OCI-LY1 (cell line): ENCODE data around the gene ACOD1.

Experiments
- EZH2 ChIP-seq: fragments of 200-600 bp; sonication (generic), shearing (Covaris generic); IDR thresholded peaks from 2 replicates; pipeline ENCODE4 v1.8.0; 2017; ENCODE audit warnings: borderline replicate concordance, mixed run types, mild to moderate bottlenecking, antibody characterized with exemption, low read length, moderate library complexity, mixed read lengths
- TF ChIP-seq, protein P1 (sequence below): fragments of 200-600 bp; sonication (generic), shearing (Covaris generic); IDR thresholded peaks from 2 replicates; pipeline ENCODE4 v1.5.1; 2017; ENCODE audit warnings: mild to moderate bottlenecking, antibody characterized with exemption, low read length, moderate library complexity, mixed read lengths

DNA sequence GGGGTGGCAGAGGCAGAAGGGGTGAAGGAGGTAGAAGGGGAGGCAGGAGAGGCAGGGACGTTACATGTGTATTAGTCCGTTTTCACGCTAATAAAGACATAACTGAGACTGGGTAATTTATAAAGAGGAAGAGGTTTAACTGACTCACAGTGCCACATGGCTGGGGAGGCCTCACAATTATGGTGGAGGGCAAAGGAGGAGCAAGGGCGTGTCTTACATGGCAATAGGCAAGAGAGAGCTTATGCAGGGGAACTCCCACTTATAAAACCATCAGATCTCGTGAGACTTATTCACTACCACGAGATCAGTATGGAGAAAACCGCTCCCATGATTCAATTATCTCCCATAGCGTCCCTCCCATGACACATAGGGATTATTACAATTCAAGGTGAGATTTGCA is 19.0 kb upstream of the ACOD1 start:
- TF ChIP-seq, protein P1, sequence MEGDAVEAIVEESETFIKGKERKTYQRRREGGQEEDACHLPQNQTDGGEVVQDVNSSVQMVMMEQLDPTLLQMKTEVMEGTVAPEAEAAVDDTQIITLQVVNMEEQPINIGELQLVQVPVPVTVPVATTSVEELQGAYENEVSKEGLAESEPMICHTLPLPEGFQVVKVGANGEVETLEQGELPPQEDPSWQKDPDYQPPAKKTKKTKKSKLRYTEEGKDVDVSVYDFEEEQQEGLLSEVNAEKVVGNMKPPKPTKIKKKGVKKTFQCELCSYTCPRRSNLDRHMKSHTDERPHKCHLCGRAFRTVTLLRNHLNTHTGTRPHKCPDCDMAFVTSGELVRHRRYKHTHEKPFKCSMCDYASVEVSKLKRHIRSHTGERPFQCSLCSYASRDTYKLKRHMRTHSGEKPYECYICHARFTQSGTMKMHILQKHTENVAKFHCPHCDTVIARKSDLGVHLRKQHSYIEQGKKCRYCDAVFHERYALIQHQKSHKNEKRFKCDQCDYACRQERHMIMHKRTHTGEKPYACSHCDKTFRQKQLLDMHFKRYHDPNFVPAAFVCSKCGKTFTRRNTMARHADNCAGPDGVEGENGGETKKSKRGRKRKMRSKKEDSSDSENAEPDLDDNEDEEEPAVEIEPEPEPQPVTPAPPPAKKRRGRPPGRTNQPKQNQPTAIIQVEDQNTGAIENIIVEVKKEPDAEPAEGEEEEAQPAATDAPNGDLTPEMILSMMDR, result no peak
- TF ChIP-seq EZH2, result no peak
